ENCODE results near the gene CBR1. TPM values are rescaled to one million over a fixed set of nuclear protein-coding genes. Genes with fewer than 3 reads are reported as not detected.

CBR1 gene
- total RNA-seq, 2 donors from 2014 or later: 81.6 to 131 TPM

DNA sequence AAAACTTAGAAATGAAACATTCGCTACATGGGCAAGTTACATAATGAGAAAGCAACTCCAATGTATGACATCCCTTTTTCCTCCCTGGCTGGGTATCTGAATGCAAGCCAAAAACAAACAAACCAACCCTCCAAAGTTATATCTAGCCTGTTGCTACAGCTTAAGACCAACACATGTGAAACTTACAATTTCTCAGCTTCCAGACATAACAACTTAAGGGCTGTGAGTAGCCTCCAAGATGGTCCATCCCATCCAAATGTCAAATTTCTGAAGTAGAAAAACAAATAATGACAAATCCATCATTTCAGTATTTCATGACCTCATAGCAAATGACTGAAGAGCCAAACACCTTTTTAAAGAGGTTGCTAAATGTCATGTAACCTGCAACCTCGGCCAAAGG is 29.4 kb upstream of the CBR1 start:
- DNase-seq: no peak
- Histone ChIP-seq H3K4me3 (no peak overlapping the region), H3K9ac (ENCODE audit: low read depth in 2 of 2, low read length in 2 of 2) (no peak overlapping the region), H3K27ac (no peak overlapping the region), H3K36me3 (peaks cover 5% of the 10 kb centered on the region), H3K4me1 (no peaks in the 10 kb centered on the region), H3K9me3 (no peaks in the 10 kb centered on the region), H3K27me3 (no peaks in the 10 kb centered on the region)
- intact Hi-C loops (cut with DNase I): no loop called here
- TF ChIP-seq, protein P1, sequence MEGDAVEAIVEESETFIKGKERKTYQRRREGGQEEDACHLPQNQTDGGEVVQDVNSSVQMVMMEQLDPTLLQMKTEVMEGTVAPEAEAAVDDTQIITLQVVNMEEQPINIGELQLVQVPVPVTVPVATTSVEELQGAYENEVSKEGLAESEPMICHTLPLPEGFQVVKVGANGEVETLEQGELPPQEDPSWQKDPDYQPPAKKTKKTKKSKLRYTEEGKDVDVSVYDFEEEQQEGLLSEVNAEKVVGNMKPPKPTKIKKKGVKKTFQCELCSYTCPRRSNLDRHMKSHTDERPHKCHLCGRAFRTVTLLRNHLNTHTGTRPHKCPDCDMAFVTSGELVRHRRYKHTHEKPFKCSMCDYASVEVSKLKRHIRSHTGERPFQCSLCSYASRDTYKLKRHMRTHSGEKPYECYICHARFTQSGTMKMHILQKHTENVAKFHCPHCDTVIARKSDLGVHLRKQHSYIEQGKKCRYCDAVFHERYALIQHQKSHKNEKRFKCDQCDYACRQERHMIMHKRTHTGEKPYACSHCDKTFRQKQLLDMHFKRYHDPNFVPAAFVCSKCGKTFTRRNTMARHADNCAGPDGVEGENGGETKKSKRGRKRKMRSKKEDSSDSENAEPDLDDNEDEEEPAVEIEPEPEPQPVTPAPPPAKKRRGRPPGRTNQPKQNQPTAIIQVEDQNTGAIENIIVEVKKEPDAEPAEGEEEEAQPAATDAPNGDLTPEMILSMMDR (IDR thresholded peaks at IDR 0.05): no peak

DNA sequence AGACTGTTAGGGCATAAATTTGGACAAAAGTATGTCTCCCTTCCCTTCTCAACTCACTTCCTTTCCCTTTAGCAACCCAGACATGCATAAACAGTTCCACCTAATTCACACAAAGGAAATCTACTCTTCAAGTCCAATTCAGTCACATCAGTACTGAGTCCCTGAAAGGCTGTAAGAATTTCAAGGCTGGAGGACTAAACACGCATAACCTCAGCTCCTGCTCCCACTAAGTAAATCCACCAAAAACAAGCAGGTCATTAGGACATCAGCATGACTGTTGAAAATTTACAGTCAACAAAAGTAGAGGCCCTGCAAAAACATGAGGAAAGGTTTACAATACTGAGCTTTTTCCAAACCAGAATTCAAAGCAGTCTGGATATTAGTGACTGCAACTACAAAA is 27.9 kb upstream of the CBR1 start:
- TF ChIP-seq, protein P1 (IDR thresholded peaks at IDR 0.05): no peak
- no peak for DNase-seq
- Histone ChIP-seq H3K27ac (no peak overlapping the region), H3K4me3 (no peak overlapping the region), H3K9ac (ENCODE audit: low read depth in 2 of 2, low read length in 2 of 2) (no peak overlapping the region), H3K4me1 (no peaks in the 10 kb centered on the region), H3K27me3 (no peaks in the 10 kb centered on the region), H3K9me3 (no peaks in the 10 kb centered on the region), H3K36me3 (no peaks in the 10 kb centered on the region)
- intact Hi-C loops (cut with DNase I): no loop called here

DNA sequence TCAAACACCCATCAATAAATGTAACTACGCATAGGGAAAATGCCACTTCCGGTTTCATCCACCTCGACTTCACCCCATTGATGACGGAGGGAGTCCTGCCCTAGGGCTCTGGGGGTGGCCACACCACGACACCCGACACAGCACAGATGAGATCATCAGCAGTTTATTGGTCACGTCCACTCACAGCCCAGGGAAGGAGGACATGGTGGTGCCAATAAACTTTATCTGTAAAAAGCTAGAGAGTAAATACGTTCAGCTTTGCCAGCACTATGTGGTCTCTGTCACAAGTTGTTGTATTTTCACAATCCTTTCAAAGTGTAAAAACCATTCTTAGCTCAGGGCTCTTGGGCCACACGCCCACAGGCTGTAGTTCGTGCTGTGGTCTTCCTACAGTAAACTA is 25.8 kb upstream of the CBR1 start:
- no peaks in the 10 kb centered on the region for H3K36me3 ChIP-seq
- H3K4me1 ChIP-seq: no peaks in the 10 kb centered on the region
- intact Hi-C loops (cut with DNase I): no loop called here

DNA sequence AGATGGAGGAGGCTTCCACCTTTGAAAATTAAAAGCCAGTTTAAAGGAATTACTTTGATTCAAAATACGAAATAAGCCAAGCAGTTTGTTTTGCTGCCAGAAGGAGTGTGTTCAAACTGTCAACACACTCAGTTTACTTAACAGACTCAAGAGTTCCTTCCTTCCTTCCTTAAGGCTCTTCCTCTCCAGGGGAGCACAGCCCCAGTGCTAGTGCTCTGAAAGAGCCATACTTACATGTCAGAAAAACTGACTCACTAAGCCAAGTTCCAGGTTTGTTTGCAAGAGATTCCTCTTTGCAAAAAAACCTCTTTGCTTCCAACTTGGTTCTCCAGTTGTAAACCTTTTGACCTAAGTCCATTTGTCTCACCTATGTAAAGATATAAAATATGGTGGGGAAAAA is 23.8 kb upstream of the CBR1 start:
- no peaks in the 10 kb centered on the region for H3K36me3 ChIP-seq
- no peak overlapping the region for H3K27ac ChIP-seq
- no peaks in the 10 kb centered on the region for H3K9me3 ChIP-seq
- no peak overlapping the region for H3K9ac ChIP-seq (ENCODE audit: low read depth in 2 of 2, low read length in 2 of 2)
- no peak for DNase-seq
- intact Hi-C loops (cut with DNase I): no loop called here
- H3K4me3 ChIP-seq: no peak overlapping the region
- H3K27me3 ChIP-seq: no peaks in the 10 kb centered on the region
- TF ChIP-seq, protein P1 (IDR thresholded peaks at IDR 0.05): no peak
- H3K4me1 ChIP-seq: no peaks in the 10 kb centered on the region

More for the DNA sequence above, 25.8 kb upstream of the CBR1 start:
- Histone ChIP-seq H3K9ac (ENCODE audit: low read depth in 2 of 2, low read length in 2 of 2) (no peak overlapping the region), H3K9me3 (no peaks in the 10 kb centered on the region), H3K27me3 (no peaks in the 10 kb centered on the region), H3K4me3 (no peak overlapping the region), H3K27ac (no peak overlapping the region)
- TF ChIP-seq, protein P1 (IDR thresholded peaks at IDR 0.05): no peak
- no peak for DNase-seq

DNA sequence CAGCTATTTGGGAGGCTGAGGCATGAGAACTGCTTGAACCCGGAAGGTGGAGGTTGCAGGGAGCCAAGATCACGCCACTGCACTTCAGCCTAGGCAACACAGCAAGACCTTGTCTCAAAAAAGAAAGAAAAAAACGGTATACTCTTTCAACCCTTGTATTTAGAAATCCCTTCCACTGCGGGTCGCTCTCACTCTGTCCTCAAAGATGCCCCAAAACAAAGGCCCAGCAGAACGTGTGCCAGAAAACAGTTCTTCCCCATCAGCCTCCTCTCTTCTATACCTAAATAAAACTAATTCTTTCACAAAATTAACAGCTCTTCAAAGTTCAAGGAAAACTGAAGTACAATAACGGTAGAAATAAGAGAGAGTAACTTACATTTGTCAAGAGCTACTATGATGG is 22.7 kb upstream of the CBR1 start:
- H3K9me3 ChIP-seq: no peaks in the 10 kb centered on the region
- H3K4me3 ChIP-seq: no peak overlapping the region
- H3K9ac ChIP-seq (ENCODE audit: low read depth in 2 of 2, low read length in 2 of 2): no peak overlapping the region
- no peak overlapping the region for H3K27ac ChIP-seq
- intact Hi-C loops (cut with DNase I): no loop called here
- no peaks in the 10 kb centered on the region for H3K4me1 ChIP-seq
- no peak for DNase-seq
- TF ChIP-seq, protein P1 (IDR thresholded peaks at IDR 0.05): no peak
- H3K36me3 ChIP-seq: no peaks in the 10 kb centered on the region
- H3K27me3 ChIP-seq: no peaks in the 10 kb centered on the region

DNA sequence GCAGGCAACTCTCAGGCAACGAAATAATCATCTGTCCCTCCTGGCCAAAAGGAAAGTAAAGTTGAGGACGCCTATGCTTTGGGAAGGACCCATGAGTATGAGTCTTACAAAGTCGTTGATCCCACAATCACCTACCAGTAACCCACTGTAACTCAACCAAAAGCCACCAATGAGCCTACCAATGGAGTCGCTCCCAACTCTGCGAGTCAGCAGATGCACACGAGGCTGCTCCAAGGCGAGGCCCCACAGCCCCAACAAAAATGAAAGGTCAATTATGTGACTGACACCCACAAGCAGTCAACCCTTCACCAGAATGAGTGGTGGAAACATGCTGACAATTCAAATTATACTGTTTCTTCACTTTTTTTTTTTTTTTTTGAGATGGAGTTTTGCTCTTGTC is 21.5 kb upstream of the CBR1 start:
- no peak overlapping the region for H3K9ac ChIP-seq (ENCODE audit: low read depth in 2 of 2, low read length in 2 of 2)
- no peak overlapping the region for H3K27ac ChIP-seq

More for the DNA sequence above, 21.5 kb upstream of the CBR1 start:
- H3K4me1 ChIP-seq: no peaks in the 10 kb centered on the region
- intact Hi-C loops (cut with DNase I): no loop called here
- H3K27me3 ChIP-seq: no peaks in the 10 kb centered on the region
- DNase-seq: no peak
- no peak overlapping the region for H3K4me3 ChIP-seq
- no peaks in the 10 kb centered on the region for H3K36me3 ChIP-seq
- TF ChIP-seq, protein P1 (IDR thresholded peaks at IDR 0.05): no peak
- no peaks in the 10 kb centered on the region for H3K9me3 ChIP-seq
